Thymus (tissue), 11 donors: ENCODE results near the gene LCLAT1. TPM values are rescaled to one million over a fixed set of nuclear protein-coding genes. Genes with fewer than 3 reads are reported as not detected.

ENCODE experiments used
- DNase-seq, 9 donors: peaks; one replicate each; pipeline ENCODE4 v3.0.0-alpha.2; 2013; ENCODE audit warnings: low spot score in 9 of 9, low read depth in 6 of 9, missing footprints in 1 of 9
- H3K27ac ChIP-seq, 2 donors: one replicate each; pipeline ENCODE4 v1.5.1; 2013; ENCODE audit warnings: control low read depth in 1 of 2, low read depth in 1 of 2, low read length in 1 of 2, mild to moderate bottlenecking in 1 of 2, moderate library complexity in 1 of 2
- H3K27me3 ChIP-seq, 2 donors: one replicate each; pipeline ENCODE4 v1.5.1; 2013; ENCODE audit warnings: low read length in 1 of 2; ENCODE audit not compliant: control insufficient read depth in 2 of 2, insufficient read depth in 1 of 2
- H3K36me3 ChIP-seq, 2 donors: one replicate each; pipeline ENCODE4 v1.5.1; 2013; ENCODE audit warnings: low read length in 1 of 2, mild to moderate bottlenecking in 1 of 2, moderate library complexity in 1 of 2; ENCODE audit not compliant: control insufficient read depth in 2 of 2, insufficient read depth in 2 of 2
- H3K4me1 ChIP-seq, 2 donors: one replicate each; pipeline ENCODE4 v1.5.1; 2013; ENCODE audit warnings: low read length in 2 of 2; ENCODE audit not compliant: control insufficient read depth in 2 of 2, insufficient read depth in 2 of 2
- H3K4me3 ChIP-seq, 2 donors: one replicate each; pipeline ENCODE4 v1.5.1; 2013; ENCODE audit warnings: low read length in 2 of 2, control low read depth in 1 of 2, mild to moderate bottlenecking in 1 of 2
- H3K9me3 ChIP-seq, 2 donors: one replicate each; pipeline ENCODE4 v1.5.1; 2013; ENCODE audit warnings: low read length in 1 of 2, mild to moderate bottlenecking in 1 of 2; ENCODE audit not compliant: control insufficient read depth in 2 of 2, insufficient read depth in 1 of 2
- WGBS: extraction: QIAGEN DNeasy Blood & Tissue Kit; methylation state at CpG from one replicate; pipeline ENCODE4 v1.1.7; 2013; 5-methylcytosine and 5-hydroxymethylcytosine counted together
- polyA plus RNA-seq: library from polyadenylated mRNA; stranded (reverse); fragments of 200-250 nt; gene quantifications from one replicate; pipeline ENCODE4 v1.2.3, GENCODE V29; 2013
- total RNA-seq: library from RNA; stranded (reverse); fragments of 120-200 nt; gene quantifications from one replicate; pipeline ENCODE4 v1.2.4, GENCODE V29; 2013
- donor health status: healthy.

LCLAT1 gene
- total and polyA plus RNA-seq, 2 donors = 5.0 to 12.9 TPM

- Histone ChIP-seq H3K27me3 (no peaks in the 10 kb centered on the region), H3K27ac (no peak overlapping the region), H3K9me3 (no peaks in the 10 kb centered on the region), H3K4me3 (no peak overlapping the region), H3K36me3 (no peaks in the 10 kb centered on the region), H3K4me1 (no peaks in the 10 kb centered on the region)
- DNase-seq = peak in 1 of 9 donors; percentile 20
Measured at GRCh38 chr2:30472326-30472725, 25.3 kb downstream of the LCLAT1 start.

GRCh38 chr2:30475542-30475941 lies 28.5 kb downstream of the LCLAT1 start:
- Histone ChIP-seq H3K4me1 (no peaks in the 10 kb centered on the region), H3K27me3 (no peaks in the 10 kb centered on the region), H3K4me3 (no peak overlapping the region), H3K27ac (no peak overlapping the region), H3K9me3 (no peaks in the 10 kb centered on the region), H3K36me3 (peaks cover 0 to 2% of the 10 kb centered on the region in 2 donors)
- DNase-seq = peak in 1 of 9 donors; percentile 37

- no peak overlapping the region for H3K4me3 ChIP-seq
- H3K4me1 ChIP-seq = no peaks in the 10 kb centered on the region
- 98% methylated on average over 2 of the region's 2 CpGs for WGBS
- H3K36me3 ChIP-seq = peaks cover 0 to 2% of the 10 kb centered on the region in 2 donors
- DNase-seq = no peak
- no peak overlapping the region for H3K27ac ChIP-seq
- H3K27me3 ChIP-seq = no peaks in the 10 kb centered on the region
- H3K9me3 ChIP-seq = no peaks in the 10 kb centered on the region
Measured at GRCh38 chr2:30476636-30477035, 29.6 kb downstream of the LCLAT1 start.

- WGBS = 96% methylated on average over 6 of the region's 6 CpGs
- Histone ChIP-seq H3K4me3 (no peak overlapping the region), H3K27ac (no peak overlapping the region), H3K27me3 (no peaks in the 10 kb centered on the region), H3K4me1 (no peaks in the 10 kb centered on the region), H3K36me3 (peaks cover 0 to 2% of the 10 kb centered on the region in 2 donors), H3K9me3 (no peaks in the 10 kb centered on the region)
- no peak for DNase-seq
Measured at GRCh38 chr2:30480703-30481322, 33.8 kb downstream of the LCLAT1 start.

GRCh38 chr2:30481323-30481800 lies 34.3 kb downstream of the LCLAT1 start:
- WGBS = 88% methylated on average over 3 of the region's 3 CpGs
- H3K27ac ChIP-seq = no peak overlapping the region
- DNase-seq = no peak
- H3K4me1 ChIP-seq = no peaks in the 10 kb centered on the region
- H3K9me3 ChIP-seq = no peaks in the 10 kb centered on the region
- H3K4me3 ChIP-seq = no peak overlapping the region
- H3K36me3 ChIP-seq = peaks cover 0 to 2% of the 10 kb centered on the region in 2 donors
- H3K27me3 ChIP-seq = no peaks in the 10 kb centered on the region

GRCh38 chr2:30482011-30482410 lies 35.0 kb downstream of the LCLAT1 start:
- Histone ChIP-seq H3K4me1 (no peaks in the 10 kb centered on the region), H3K27me3 (no peaks in the 10 kb centered on the region), H3K4me3 (no peak overlapping the region)

GRCh38 chr2:30484145-30484544 lies 37.1 kb downstream of the LCLAT1 start:
- Histone ChIP-seq H3K27me3 (no peaks in the 10 kb centered on the region), H3K36me3 (peaks cover 0 to 2% of the 10 kb centered on the region in 2 donors)
- WGBS = 94% methylated on average over 3 of the region's 3 CpGs

More at GRCh38 chr2:30482011-30482410, 35.0 kb downstream of the LCLAT1 start:
- Histone ChIP-seq H3K27ac (no peak overlapping the region), H3K36me3 (peaks cover 0 to 2% of the 10 kb centered on the region in 2 donors), H3K9me3 (no peaks in the 10 kb centered on the region)
- no peak for DNase-seq

GRCh38 chr2:30484995-30485394 lies 37.9 kb downstream of the LCLAT1 start:
- DNase-seq = no peak
- H3K27ac ChIP-seq = no peak overlapping the region
- H3K9me3 ChIP-seq = no peaks in the 10 kb centered on the region
- H3K36me3 ChIP-seq = no peaks in the 10 kb centered on the region
- no peaks in the 10 kb centered on the region for H3K27me3 ChIP-seq
- no peaks in the 10 kb centered on the region for H3K4me1 ChIP-seq
- WGBS = 96% methylated on average over 4 of the region's 4 CpGs
- no peak overlapping the region for H3K4me3 ChIP-seq

More at GRCh38 chr2:30484145-30484544, 37.1 kb downstream of the LCLAT1 start:
- no peak for DNase-seq
- H3K4me1 ChIP-seq = no peaks in the 10 kb centered on the region
- H3K9me3 ChIP-seq = no peaks in the 10 kb centered on the region
- H3K4me3 ChIP-seq = no peak overlapping the region
- H3K27ac ChIP-seq = no peak overlapping the region

- Histone ChIP-seq H3K9me3 (no peaks in the 10 kb centered on the region), H3K27ac (no peak overlapping the region), H3K36me3 (no peaks in the 10 kb centered on the region), H3K4me1 (no peaks in the 10 kb centered on the region), H3K4me3 (no peak overlapping the region), H3K27me3 (no peaks in the 10 kb centered on the region)
- no peak for DNase-seq
Measured at GRCh38 chr2:30486655-30487054, 39.6 kb downstream of the LCLAT1 start.
